ENCODE results near the gene SPTBN2.

- TF ChIP-seq CTCF (IDR thresholded peaks at IDR 0.05; ENCODE audit: insufficient read depth, low read length) (no peak), POLR2AphosphoS5 (IDR thresholded peaks at IDR 0.05; ENCODE audit: low read depth) (no peak), GABPA (IDR thresholded peaks at IDR 0.05; ENCODE audit: low read depth) (no peak)
- TF ChIP-seq, protein P1, sequence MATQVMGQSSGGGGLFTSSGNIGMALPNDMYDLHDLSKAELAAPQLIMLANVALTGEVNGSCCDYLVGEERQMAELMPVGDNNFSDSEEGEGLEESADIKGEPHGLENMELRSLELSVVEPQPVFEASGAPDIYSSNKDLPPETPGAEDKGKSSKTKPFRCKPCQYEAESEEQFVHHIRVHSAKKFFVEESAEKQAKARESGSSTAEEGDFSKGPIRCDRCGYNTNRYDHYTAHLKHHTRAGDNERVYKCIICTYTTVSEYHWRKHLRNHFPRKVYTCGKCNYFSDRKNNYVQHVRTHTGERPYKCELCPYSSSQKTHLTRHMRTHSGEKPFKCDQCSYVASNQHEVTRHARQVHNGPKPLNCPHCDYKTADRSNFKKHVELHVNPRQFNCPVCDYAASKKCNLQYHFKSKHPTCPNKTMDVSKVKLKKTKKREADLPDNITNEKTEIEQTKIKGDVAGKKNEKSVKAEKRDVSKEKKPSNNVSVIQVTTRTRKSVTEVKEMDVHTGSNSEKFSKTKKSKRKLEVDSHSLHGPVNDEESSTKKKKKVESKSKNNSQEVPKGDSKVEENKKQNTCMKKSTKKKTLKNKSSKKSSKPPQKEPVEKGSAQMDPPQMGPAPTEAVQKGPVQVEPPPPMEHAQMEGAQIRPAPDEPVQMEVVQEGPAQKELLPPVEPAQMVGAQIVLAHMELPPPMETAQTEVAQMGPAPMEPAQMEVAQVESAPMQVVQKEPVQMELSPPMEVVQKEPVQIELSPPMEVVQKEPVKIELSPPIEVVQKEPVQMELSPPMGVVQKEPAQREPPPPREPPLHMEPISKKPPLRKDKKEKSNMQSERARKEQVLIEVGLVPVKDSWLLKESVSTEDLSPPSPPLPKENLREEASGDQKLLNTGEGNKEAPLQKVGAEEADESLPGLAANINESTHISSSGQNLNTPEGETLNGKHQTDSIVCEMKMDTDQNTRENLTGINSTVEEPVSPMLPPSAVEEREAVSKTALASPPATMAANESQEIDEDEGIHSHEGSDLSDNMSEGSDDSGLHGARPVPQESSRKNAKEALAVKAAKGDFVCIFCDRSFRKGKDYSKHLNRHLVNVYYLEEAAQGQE (IDR thresholded peaks at IDR 0.05; ENCODE audit: insufficient replicate concordance, low read depth) = no peak
Observed at GRCh38 chr11:66723693-66724092, 5.3 kb downstream of the SPTBN2 start.

All from HL-60 (cell line).